AG09309 (cell line): ENCODE results near the gene S100A16.
"Not testable (repeated sequence)": the region's sequence is repeated elsewhere in the genome, so short reads cannot be mapped to it uniquely, and the experiment has no call there.

Experiments
- DNase-seq: peaks from one replicate; pipeline ENCODE4 v3.0.0-alpha.2; 2010; ENCODE audit warnings: low read depth
- H3K4me3 ChIP-seq: 2 replicates; pipeline ENCODE4 v1.5.1; 2011; ENCODE audit warnings: mild to moderate bottlenecking, low read depth, low read length, moderate library complexity; ENCODE audit not compliant: control insufficient read depth
- CTCF ChIP-seq: IDR thresholded peaks from 2 replicates; pipeline ENCODE4 v1.5.1; 2011; ENCODE audit warnings: mild to moderate bottlenecking, low read depth, low read length, inconsistent platforms; ENCODE audit not compliant: insufficient read depth, control insufficient read depth; ENCODE audit errors: missing control alignments

S100A16 gene

GRCh38 chr1:153565529-153566374 lies 47.2 kb downstream of the S100A16 start, which contains the start of gene S100A2:
Gene S100A2, minus strand, starts transcription at chr1:153565844. Its CDS starts 1,967 bp downstream, at chr1:153563877.
- peak within 1 kb of the TSS; percentile 9 for H3K4me3 ChIP-seq
- peak; percentile 85 for DNase-seq
- no peak for TF ChIP-seq CTCF

GRCh38 chr1:153563991-153564390 lies 48.9 kb downstream of the S100A16 start:
- no peak for DNase-seq
- H3K4me3 ChIP-seq = no peak overlapping the region
- no peak for TF ChIP-seq CTCF

- no peak for DNase-seq
- H3K4me3 ChIP-seq = no peak overlapping the region
- TF ChIP-seq CTCF = no peak
Observed at GRCh38 chr1:153563483-153563901, 49.4 kb downstream of the S100A16 start.

GRCh38 chr1:153562021-153562420 lies 50.9 kb downstream of the S100A16 start:
- H3K4me3 ChIP-seq, DNase-seq: not testable (repeated sequence)

GRCh38 chr1:153561466-153561985 lies 51.4 kb downstream of the S100A16 start:
- DNase-seq = no peak
- TF ChIP-seq CTCF = no peak
- no peak overlapping the region for H3K4me3 ChIP-seq

GRCh38 chr1:153560771-153561465 lies 52.0 kb downstream of the S100A16 start:
- no peak overlapping the region for H3K4me3 ChIP-seq
- no peak for TF ChIP-seq CTCF
- no peak for DNase-seq

GRCh38 chr1:153560241-153560640 lies 52.7 kb downstream of the S100A16 start:
- DNase-seq = no peak
- no peak for TF ChIP-seq CTCF
- no peak overlapping the region for H3K4me3 ChIP-seq
